Esophagus squamous epithelium (tissue), 4 donors: Measurements from ENCODE around the gene TAB3.

Experiments used
- POLR2A ChIP-seq, 4 donors: fragments of 450-650 bp; IDR thresholded peaks; one replicate each; pipeline ENCODE4 v1.6.1; 2017; ENCODE audit warnings: antibody characterized with exemption in 4 of 4, mild to moderate bottlenecking in 4 of 4, moderate library complexity in 3 of 4
- TF ChIP-seq, protein P1 (sequence below), 6 experiments: fragments of 450-650 bp in 4 of 6; fragments of 200-600 bp in 2 of 6; sonication (generic) in 2 of 6; IDR thresholded peaks; one replicate each; pipeline ENCODE4 v1.5.1; 2016 to 2019; ENCODE audit warnings: antibody characterized with exemption in 6 of 6, mild to moderate bottlenecking in 4 of 6, moderate library complexity in 4 of 6

- TF ChIP-seq, protein P1, sequence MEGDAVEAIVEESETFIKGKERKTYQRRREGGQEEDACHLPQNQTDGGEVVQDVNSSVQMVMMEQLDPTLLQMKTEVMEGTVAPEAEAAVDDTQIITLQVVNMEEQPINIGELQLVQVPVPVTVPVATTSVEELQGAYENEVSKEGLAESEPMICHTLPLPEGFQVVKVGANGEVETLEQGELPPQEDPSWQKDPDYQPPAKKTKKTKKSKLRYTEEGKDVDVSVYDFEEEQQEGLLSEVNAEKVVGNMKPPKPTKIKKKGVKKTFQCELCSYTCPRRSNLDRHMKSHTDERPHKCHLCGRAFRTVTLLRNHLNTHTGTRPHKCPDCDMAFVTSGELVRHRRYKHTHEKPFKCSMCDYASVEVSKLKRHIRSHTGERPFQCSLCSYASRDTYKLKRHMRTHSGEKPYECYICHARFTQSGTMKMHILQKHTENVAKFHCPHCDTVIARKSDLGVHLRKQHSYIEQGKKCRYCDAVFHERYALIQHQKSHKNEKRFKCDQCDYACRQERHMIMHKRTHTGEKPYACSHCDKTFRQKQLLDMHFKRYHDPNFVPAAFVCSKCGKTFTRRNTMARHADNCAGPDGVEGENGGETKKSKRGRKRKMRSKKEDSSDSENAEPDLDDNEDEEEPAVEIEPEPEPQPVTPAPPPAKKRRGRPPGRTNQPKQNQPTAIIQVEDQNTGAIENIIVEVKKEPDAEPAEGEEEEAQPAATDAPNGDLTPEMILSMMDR (IDR thresholded peaks at IDR 0.05): no peak
- TF ChIP-seq POLR2A (IDR thresholded peaks at IDR 0.05): no peak
Measured at GRCh38 chrX:30892591-30892990, 3.5 kb upstream of the TAB3 start.
